Loucy (cell line): ENCODE measurements around the gene MED20.

ENCODE experiments used
- EZH2phosphoT487 ChIP-seq: fragments of 200-600 bp; IDR thresholded peaks from 2 replicates; pipeline ENCODE4 v1.6.1; 2018; ENCODE audit warnings: antibody characterized with exemption, mild to moderate bottlenecking, moderate library complexity, borderline replicate concordance
- TF ChIP-seq, protein P1 (sequence below): fragments of 200-600 bp; sonication (generic); conservative IDR thresholded peaks from 2 replicates; pipeline ENCODE4 v1.5.1; 2014; ENCODE audit warnings: mild to moderate bottlenecking, antibody characterized with exemption, low read length

DNA sequence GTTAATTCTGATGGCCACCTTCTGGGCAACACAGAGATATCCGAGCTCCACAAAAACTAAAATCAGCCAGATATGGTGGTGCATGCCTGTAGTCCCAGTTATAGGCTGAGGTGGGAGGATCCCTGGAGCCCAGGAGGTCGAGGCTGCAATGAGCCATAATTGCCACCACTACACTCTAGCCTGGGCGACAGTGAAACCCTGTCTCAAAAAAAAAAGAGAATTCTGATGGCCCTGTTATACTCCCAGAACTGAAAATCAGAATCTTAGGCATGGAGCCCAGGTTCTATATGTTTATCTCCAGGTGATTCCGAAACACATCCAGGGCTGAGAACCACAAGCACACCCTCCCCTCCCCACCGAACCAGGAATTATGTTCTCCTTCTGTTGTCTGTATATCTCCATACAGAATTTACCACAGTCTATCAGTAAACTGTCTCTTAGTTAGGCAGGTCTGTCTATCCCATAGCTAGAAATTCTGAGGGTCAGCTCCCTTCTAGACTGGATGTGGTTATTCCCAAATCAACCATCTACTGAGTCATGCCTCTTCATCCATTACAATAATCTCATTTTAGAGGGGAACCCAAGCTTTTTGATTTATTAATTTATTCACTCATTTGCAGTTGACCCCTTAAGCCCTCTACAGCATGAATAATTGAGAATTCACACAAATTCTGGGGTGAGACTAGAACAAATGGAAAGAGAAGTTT is 45.4 kb upstream of the MED20 start:
- TF ChIP-seq, protein P1, sequence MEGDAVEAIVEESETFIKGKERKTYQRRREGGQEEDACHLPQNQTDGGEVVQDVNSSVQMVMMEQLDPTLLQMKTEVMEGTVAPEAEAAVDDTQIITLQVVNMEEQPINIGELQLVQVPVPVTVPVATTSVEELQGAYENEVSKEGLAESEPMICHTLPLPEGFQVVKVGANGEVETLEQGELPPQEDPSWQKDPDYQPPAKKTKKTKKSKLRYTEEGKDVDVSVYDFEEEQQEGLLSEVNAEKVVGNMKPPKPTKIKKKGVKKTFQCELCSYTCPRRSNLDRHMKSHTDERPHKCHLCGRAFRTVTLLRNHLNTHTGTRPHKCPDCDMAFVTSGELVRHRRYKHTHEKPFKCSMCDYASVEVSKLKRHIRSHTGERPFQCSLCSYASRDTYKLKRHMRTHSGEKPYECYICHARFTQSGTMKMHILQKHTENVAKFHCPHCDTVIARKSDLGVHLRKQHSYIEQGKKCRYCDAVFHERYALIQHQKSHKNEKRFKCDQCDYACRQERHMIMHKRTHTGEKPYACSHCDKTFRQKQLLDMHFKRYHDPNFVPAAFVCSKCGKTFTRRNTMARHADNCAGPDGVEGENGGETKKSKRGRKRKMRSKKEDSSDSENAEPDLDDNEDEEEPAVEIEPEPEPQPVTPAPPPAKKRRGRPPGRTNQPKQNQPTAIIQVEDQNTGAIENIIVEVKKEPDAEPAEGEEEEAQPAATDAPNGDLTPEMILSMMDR, result no peak
- no peak for TF ChIP-seq EZH2phosphoT487
